Measurements from ENCODE around the gene KCNE5. TPM values are rescaled to one million over a fixed set of nuclear protein-coding genes. Genes with fewer than 3 reads are reported as not detected.
"Not testable (repeated sequence)": the region's sequence is repeated elsewhere in the genome, so short reads cannot be mapped to it uniquely, and the experiment has no call there.

KCNE5 gene
- polyA plus RNA-seq, 1 donor from 2014 or later, result 0.42 TPM

GRCh38 chrX:109658391-109658790, 33.4 kb upstream of the KCNE5 start:
- no peak overlapping the region for H3K9ac ChIP-seq (ENCODE audit: low read length)
- no peak overlapping the region for H3K4me2 ChIP-seq (ENCODE audit: low read length)
- no peak overlapping the region for H3K4me3 ChIP-seq (ENCODE audit: low read length)
- H3K27ac ChIP-seq (ENCODE audit: low read length), result no peak overlapping the region
- H3K9me3 ChIP-seq (ENCODE audit: low read length), result no peaks in the 10 kb centered on the region
- no peak for TF ChIP-seq RAD21 (conservative IDR thresholded peaks at IDR 0.05)
- no peak for TF ChIP-seq MXI1 (conservative IDR thresholded peaks at IDR 0.05; ENCODE audit: poor library complexity, severe bottlenecking)
- TF ChIP-seq EP300 (conservative IDR thresholded peaks at IDR 0.05; ENCODE audit: poor library complexity, severe bottlenecking), result no peak
- TF ChIP-seq TAF1 (IDR thresholded peaks at IDR 0.05; ENCODE audit: low read depth), result no peak
- no peak for TF ChIP-seq EZH2 (IDR thresholded peaks at IDR 0.05; ENCODE audit: borderline replicate concordance, insufficient read depth, low read length, poor library complexity, severe bottlenecking)
- no peak for TF ChIP-seq REST (IDR thresholded peaks at IDR 0.05; ENCODE audit: borderline replicate concordance)
- no peak for TF ChIP-seq CTCF (IDR thresholded peaks at IDR 0.05; ENCODE audit: poor library complexity, severe bottlenecking)
- TF ChIP-seq POLR2AphosphoS5 (IDR thresholded peaks at IDR 0.05), result no peak
- no peak for TF ChIP-seq SMC3 (conservative IDR thresholded peaks at IDR 0.05; ENCODE audit: poor library complexity)
- H3F3A ChIP-seq (ENCODE audit: insufficient read depth, low read length, poor library complexity, severe bottlenecking), result no peaks in the 10 kb centered on the region
- no peak overlapping the region for H2AFZ ChIP-seq (ENCODE audit: low read depth, low read length)
- no peaks in the 10 kb centered on the region for H4K20me1 ChIP-seq (ENCODE audit: insufficient read depth)
- no peaks in the 10 kb centered on the region for H3K36me3 ChIP-seq (ENCODE audit: insufficient read depth, low read length)
- H3K9me2 ChIP-seq (ENCODE audit: insufficient read depth, low read length), result no peaks in the 10 kb centered on the region
- no peaks in the 10 kb centered on the region for H3K79me2 ChIP-seq (replicated peaks; ENCODE audit: insufficient read depth, low read length)
- H3K27me3 ChIP-seq (ENCODE audit: insufficient read depth, low read depth, low read length), result no peaks in the 10 kb centered on the region

- H3K9me3 ChIP-seq (ENCODE audit: low read length); H3K9ac ChIP-seq (ENCODE audit: low read length); H3K4me2 ChIP-seq (ENCODE audit: low read length); H4K20me1 ChIP-seq (ENCODE audit: insufficient read depth); H3K27ac ChIP-seq (ENCODE audit: low read length); H3K79me2 ChIP-seq (replicated peaks; ENCODE audit: insufficient read depth, low read length); H2AFZ ChIP-seq (ENCODE audit: low read depth, low read length); H3K4me3 ChIP-seq (ENCODE audit: low read length); H3K27me3 ChIP-seq (ENCODE audit: insufficient read depth, low read depth, low read length); H3F3A ChIP-seq (ENCODE audit: insufficient read depth, low read length, poor library complexity, severe bottlenecking); H3K36me3 ChIP-seq (ENCODE audit: insufficient read depth, low read length); H3K9me2 ChIP-seq (ENCODE audit: insufficient read depth, low read length): not testable (repeated sequence)
Measured at GRCh38 chrX:109657364-109657763, 32.4 kb upstream of the KCNE5 start.

GRCh38 chrX:109656774-109657173, 31.8 kb upstream of the KCNE5 start:
- H3K27ac ChIP-seq (ENCODE audit: low read length), result no peak overlapping the region
- H3K79me2 ChIP-seq (replicated peaks; ENCODE audit: insufficient read depth, low read length), result no peaks in the 10 kb centered on the region
- no peaks in the 10 kb centered on the region for H3F3A ChIP-seq (ENCODE audit: insufficient read depth, low read length, poor library complexity, severe bottlenecking)
- H2AFZ ChIP-seq (ENCODE audit: low read depth, low read length), result no peak overlapping the region
- H4K20me1 ChIP-seq (ENCODE audit: insufficient read depth), result no peaks in the 10 kb centered on the region
- H3K36me3 ChIP-seq (ENCODE audit: insufficient read depth, low read length), result no peaks in the 10 kb centered on the region
- no peak overlapping the region for H3K9ac ChIP-seq (ENCODE audit: low read length)
- H3K9me3 ChIP-seq (ENCODE audit: low read length), result no peaks in the 10 kb centered on the region
- TF ChIP-seq MXI1 (conservative IDR thresholded peaks at IDR 0.05; ENCODE audit: poor library complexity, severe bottlenecking) (no peak), CTCF (IDR thresholded peaks at IDR 0.05; ENCODE audit: poor library complexity, severe bottlenecking) (no peak), RAD21 (conservative IDR thresholded peaks at IDR 0.05) (no peak), EZH2 (IDR thresholded peaks at IDR 0.05; ENCODE audit: borderline replicate concordance, insufficient read depth, low read length, poor library complexity, severe bottlenecking) (no peak), POLR2AphosphoS5 (IDR thresholded peaks at IDR 0.05) (no peak), REST (IDR thresholded peaks at IDR 0.05; ENCODE audit: borderline replicate concordance) (no peak), EP300 (conservative IDR thresholded peaks at IDR 0.05; ENCODE audit: poor library complexity, severe bottlenecking) (no peak), SMC3 (conservative IDR thresholded peaks at IDR 0.05; ENCODE audit: poor library complexity) (no peak), TAF1 (IDR thresholded peaks at IDR 0.05; ENCODE audit: low read depth) (no peak)
- H3K4me2 ChIP-seq (ENCODE audit: low read length), result no peak overlapping the region
- H3K4me3 ChIP-seq (ENCODE audit: low read length), result no peak overlapping the region
- no peaks in the 10 kb centered on the region for H3K27me3 ChIP-seq (ENCODE audit: insufficient read depth, low read depth, low read length)
- H3K9me2 ChIP-seq (ENCODE audit: insufficient read depth, low read length), result no peaks in the 10 kb centered on the region

Data from neural cell (in vitro differentiated cells).